Neural progenitor cell (in vitro differentiated cells): ENCODE data around the gene ESRRG. TPM values are rescaled to one million over a fixed set of nuclear protein-coding genes. Genes with fewer than 3 reads are reported as not detected.

Experiments
- DNase-seq: peaks from one replicate; pipeline ENCODE4 v3.0.0-alpha.2; 2016; ENCODE audit warnings: low spot score
- H2AFZ ChIP-seq: fragments of 200-600 bp; sonication (generic); replicated peaks from 2 replicates; pipeline ENCODE4 v1.6.1; 2016; ENCODE audit warnings: antibody characterized with exemption
- H3F3A ChIP-seq: fragments of 200-600 bp; sonication (generic); 2 replicates; pipeline ENCODE4 v1.6.1; 2016; ENCODE audit warnings: antibody characterized with exemption, low read depth
- H3K27ac ChIP-seq: fragments of 200-600 bp; sonication (generic); 2 replicates; pipeline ENCODE4 v1.5.1; 2016; ENCODE audit warnings: mild to moderate bottlenecking
- H3K27me3 ChIP-seq: fragments of 200-600 bp; sonication (generic); 2 replicates; pipeline ENCODE4 v1.6.1; 2016; ENCODE audit warnings: mild to moderate bottlenecking, moderate library complexity
- H3K36me3 ChIP-seq: fragments of 200-600 bp; sonication (generic); 2 replicates; pipeline ENCODE4 v1.5.1; 2016
- H3K4me1 ChIP-seq: fragments of 200-600 bp; sonication (generic); 2 replicates; pipeline ENCODE4 v1.6.1; 2016; ENCODE audit warnings: mixed run types
- H3K4me2 ChIP-seq: fragments of 200-600 bp; sonication (generic); 2 replicates; pipeline ENCODE4 v1.6.1; 2016
- H3K4me3 ChIP-seq: fragments of 200-600 bp; sonication (generic); 2 replicates; pipeline ENCODE4 v1.5.1; 2016
- H3K79me2 ChIP-seq: fragments of 200-600 bp; sonication (generic); 2 replicates; pipeline ENCODE4 v1.6.1; 2016; ENCODE audit warnings: low read depth
- H3K9ac ChIP-seq: fragments of 200-600 bp; sonication (generic); 2 replicates; pipeline ENCODE4 v1.6.1; 2016
- H3K9me3 ChIP-seq: fragments of 200-600 bp; sonication (generic); 2 replicates; pipeline ENCODE4 v1.5.1; 2016; ENCODE audit warnings: low read depth
- H4K20me1 ChIP-seq: fragments of 200-600 bp; sonication (generic); 2 replicates; pipeline ENCODE4 v1.6.1; 2016; ENCODE audit warnings: low read depth
- H3K27ac Mint-ChIP-seq: 3 replicates; pipeline ENCODE4 v1.8.0; 2021; ENCODE audit warnings: mixed read lengths
- H3K27me3 Mint-ChIP-seq: 2 replicates; pipeline ENCODE4 v1.8.0; 2022; ENCODE audit warnings: low read depth, mild to moderate bottlenecking, inconsistent platforms, moderate library complexity, mixed read lengths; ENCODE audit not compliant: insufficient read depth
- H3K36me3 Mint-ChIP-seq: 3 replicates; pipeline ENCODE4 v1.8.0; 2021; ENCODE audit warnings: mixed read lengths
- H3K4me1 Mint-ChIP-seq: 3 replicates; pipeline ENCODE4 v1.8.0; 2021; ENCODE audit warnings: mixed read lengths
- H3K4me3 Mint-ChIP-seq: 3 replicates; pipeline ENCODE4 v1.8.0; 2021; ENCODE audit warnings: mild to moderate bottlenecking, moderate library complexity, mixed read lengths
- H3K9me3 Mint-ChIP-seq: 3 replicates; pipeline ENCODE4 v1.8.0; 2020; ENCODE audit warnings: mixed read lengths
- EZH2 ChIP-seq: fragments of 200-600 bp; sonication (generic); IDR thresholded peaks from 2 replicates; pipeline ENCODE4 v1.6.1; 2017; ENCODE audit warnings: antibody characterized with exemption, mild to moderate bottlenecking, moderate library complexity
- EZH2phosphoT487 ChIP-seq: fragments of 200-600 bp; sonication (generic); IDR thresholded peaks from 2 replicates; pipeline ENCODE4 v1.6.1; 2017; ENCODE audit warnings: antibody characterized with exemption
- total RNA-seq: library from RNA; depleted of rRNA; stranded (reverse); fragments of >200 nt; gene quantifications from 2 replicates; pipeline ENCODE4 v1.2.3, GENCODE V29; 2015; ENCODE audit warnings: low replicate concordance
- TF ChIP-seq, protein P1 (sequence below): fragments of 200-600 bp; sonication (generic); IDR thresholded peaks from 2 replicates; pipeline ENCODE4 v1.5.1; 2017; ENCODE audit warnings: antibody characterized with exemption, mild to moderate bottlenecking

ESRRG gene
- total RNA-seq, 1 donor from 2014 or later: 3.0 TPM

GRCh38 chr1:216686860-216687766, 36.1 kb downstream of the ESRRG start:
- no peak for TF ChIP-seq EZH2phosphoT487
- TF ChIP-seq, protein P1, sequence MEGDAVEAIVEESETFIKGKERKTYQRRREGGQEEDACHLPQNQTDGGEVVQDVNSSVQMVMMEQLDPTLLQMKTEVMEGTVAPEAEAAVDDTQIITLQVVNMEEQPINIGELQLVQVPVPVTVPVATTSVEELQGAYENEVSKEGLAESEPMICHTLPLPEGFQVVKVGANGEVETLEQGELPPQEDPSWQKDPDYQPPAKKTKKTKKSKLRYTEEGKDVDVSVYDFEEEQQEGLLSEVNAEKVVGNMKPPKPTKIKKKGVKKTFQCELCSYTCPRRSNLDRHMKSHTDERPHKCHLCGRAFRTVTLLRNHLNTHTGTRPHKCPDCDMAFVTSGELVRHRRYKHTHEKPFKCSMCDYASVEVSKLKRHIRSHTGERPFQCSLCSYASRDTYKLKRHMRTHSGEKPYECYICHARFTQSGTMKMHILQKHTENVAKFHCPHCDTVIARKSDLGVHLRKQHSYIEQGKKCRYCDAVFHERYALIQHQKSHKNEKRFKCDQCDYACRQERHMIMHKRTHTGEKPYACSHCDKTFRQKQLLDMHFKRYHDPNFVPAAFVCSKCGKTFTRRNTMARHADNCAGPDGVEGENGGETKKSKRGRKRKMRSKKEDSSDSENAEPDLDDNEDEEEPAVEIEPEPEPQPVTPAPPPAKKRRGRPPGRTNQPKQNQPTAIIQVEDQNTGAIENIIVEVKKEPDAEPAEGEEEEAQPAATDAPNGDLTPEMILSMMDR: no peak
- no peak for TF ChIP-seq EZH2
- Histone ChIP-seq H3K27ac (no peak overlapping the region), H3K4me3 (no peak overlapping the region), H3K4me2 (peak overlapping the region; percentile 66), H3K9me3 (no peaks in the 10 kb centered on the region), H2AFZ (peak overlapping the region; percentile 87), H3F3A (peaks cover 6% of the 10 kb centered on the region), H3K27me3 (no peaks in the 10 kb centered on the region), H3K9ac (no peak overlapping the region), H3K36me3 (no peaks in the 10 kb centered on the region), H3K79me2 (no peaks in the 10 kb centered on the region), H4K20me1 (no peaks in the 10 kb centered on the region), H3K4me1 (peaks cover 19% of the 10 kb centered on the region)
- Mint-ChIP-seq H3K36me3 (no peaks in the 10 kb centered on the region), H3K4me3 (peak overlapping the region; percentile 48), H3K4me1 (peaks cover 28% of the 10 kb centered on the region), H3K9me3 (no peaks in the 10 kb centered on the region), H3K27ac (no peak overlapping the region), H3K27me3 (peaks cover 3% of the 10 kb centered on the region)
- peak; percentile 27 for DNase-seq

GRCh38 chr1:216682752-216683151, 40.5 kb downstream of the ESRRG start:
- peaks cover 3% of the 10 kb centered on the region for H3K27me3 Mint-ChIP-seq
- no peak overlapping the region for H3K4me3 Mint-ChIP-seq
- H3K4me2 ChIP-seq: no peak overlapping the region
- H3K9ac ChIP-seq: no peak overlapping the region
- H4K20me1 ChIP-seq: no peaks in the 10 kb centered on the region
- H3K27me3 ChIP-seq: no peaks in the 10 kb centered on the region
- H3K36me3 ChIP-seq: no peaks in the 10 kb centered on the region
- H3K36me3 Mint-ChIP-seq: no peaks in the 10 kb centered on the region
- no peaks in the 10 kb centered on the region for H3K79me2 ChIP-seq
- no peak overlapping the region for H3K27ac ChIP-seq
- no peaks in the 10 kb centered on the region for H3K9me3 ChIP-seq
- TF ChIP-seq, protein P1: no peak
- TF ChIP-seq EZH2: no peak
- no peak for TF ChIP-seq EZH2phosphoT487
- peaks cover 6% of the 10 kb centered on the region for H3F3A ChIP-seq
- no peak overlapping the region for H2AFZ ChIP-seq
- H3K4me1 Mint-ChIP-seq: peaks cover 22% of the 10 kb centered on the region
- no peak overlapping the region for H3K4me3 ChIP-seq
- H3K4me1 ChIP-seq: peaks cover 30% of the 10 kb centered on the region
- no peak for DNase-seq
- H3K27ac Mint-ChIP-seq: no peak overlapping the region
- H3K9me3 Mint-ChIP-seq: no peaks in the 10 kb centered on the region

- Mint-ChIP-seq H3K9me3 (no peaks in the 10 kb centered on the region), H3K4me3 (no peak overlapping the region), H3K27me3 (no peaks in the 10 kb centered on the region), H3K27ac (no peak overlapping the region), H3K36me3 (no peaks in the 10 kb centered on the region), H3K4me1 (peaks cover 9% of the 10 kb centered on the region)
- TF ChIP-seq, protein P1: no peak
- TF ChIP-seq EZH2phosphoT487: no peak
- no peak for TF ChIP-seq EZH2
- H3K79me2 ChIP-seq: no peaks in the 10 kb centered on the region
- H3K36me3 ChIP-seq: no peaks in the 10 kb centered on the region
- H2AFZ ChIP-seq: peak overlapping the region; percentile 75
- no peaks in the 10 kb centered on the region for H3K27me3 ChIP-seq
- no peaks in the 10 kb centered on the region for H4K20me1 ChIP-seq
- H3K9ac ChIP-seq: no peak overlapping the region
- DNase-seq: no peak
- peak overlapping the region; percentile 17 for H3K4me2 ChIP-seq
- no peaks in the 10 kb centered on the region for H3F3A ChIP-seq
- no peaks in the 10 kb centered on the region for H3K9me3 ChIP-seq
- H3K27ac ChIP-seq: no peak overlapping the region
- peaks cover 20% of the 10 kb centered on the region for H3K4me1 ChIP-seq
- H3K4me3 ChIP-seq: no peak overlapping the region
These were observed 44.1 kb downstream of the ESRRG start for GRCh38 chr1:216679108-216679507.
